ENCODE data around the gene KLK13.

Gene KLK13, protein sequence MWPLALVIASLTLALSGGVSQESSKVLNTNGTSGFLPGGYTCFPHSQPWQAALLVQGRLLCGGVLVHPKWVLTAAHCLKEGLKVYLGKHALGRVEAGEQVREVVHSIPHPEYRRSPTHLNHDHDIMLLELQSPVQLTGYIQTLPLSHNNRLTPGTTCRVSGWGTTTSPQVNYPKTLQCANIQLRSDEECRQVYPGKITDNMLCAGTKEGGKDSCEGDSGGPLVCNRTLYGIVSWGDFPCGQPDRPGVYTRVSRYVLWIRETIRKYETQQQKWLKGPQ

DNA sequence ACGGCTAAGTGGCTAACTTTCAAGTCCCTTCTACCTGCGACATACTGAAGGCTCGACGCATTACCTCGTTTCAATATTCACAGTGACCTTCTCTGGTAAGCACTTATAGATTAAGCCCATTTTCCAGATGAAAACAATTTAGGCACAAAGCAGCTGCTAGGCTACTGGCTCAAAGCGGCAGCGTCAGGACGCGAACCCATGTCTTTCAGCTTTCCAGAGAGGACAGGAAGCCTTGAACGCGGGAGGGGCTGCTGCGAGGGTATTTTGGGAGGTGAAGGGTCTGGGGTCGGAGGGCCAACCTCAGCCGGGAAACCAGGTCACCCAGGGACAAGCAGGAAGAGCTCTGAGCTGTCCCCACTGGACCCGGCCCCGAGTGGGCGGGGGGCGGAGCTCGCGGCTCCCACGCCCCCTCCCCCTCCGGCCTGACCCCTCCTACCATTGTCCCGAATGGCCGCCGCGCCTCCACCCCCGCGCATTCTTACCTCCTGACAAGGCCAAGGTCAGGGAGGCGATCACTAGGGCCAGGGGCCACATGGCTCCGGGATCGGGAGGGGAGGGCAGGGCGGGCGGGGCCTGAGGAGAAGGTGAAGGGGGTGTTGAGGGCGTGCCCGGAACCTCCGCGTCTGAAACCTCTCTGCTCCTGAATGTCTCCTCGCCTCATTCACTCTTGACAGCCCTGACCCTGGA is at the start of gene KLK13:
TSS of gene KLK13 (minus strand) at position 559 of the 687 bp plus-strand sequence. CDS start at position 534, 25 bp downstream.
- DNase-seq (ENCODE audit: low spot score): no peak

DNA sequence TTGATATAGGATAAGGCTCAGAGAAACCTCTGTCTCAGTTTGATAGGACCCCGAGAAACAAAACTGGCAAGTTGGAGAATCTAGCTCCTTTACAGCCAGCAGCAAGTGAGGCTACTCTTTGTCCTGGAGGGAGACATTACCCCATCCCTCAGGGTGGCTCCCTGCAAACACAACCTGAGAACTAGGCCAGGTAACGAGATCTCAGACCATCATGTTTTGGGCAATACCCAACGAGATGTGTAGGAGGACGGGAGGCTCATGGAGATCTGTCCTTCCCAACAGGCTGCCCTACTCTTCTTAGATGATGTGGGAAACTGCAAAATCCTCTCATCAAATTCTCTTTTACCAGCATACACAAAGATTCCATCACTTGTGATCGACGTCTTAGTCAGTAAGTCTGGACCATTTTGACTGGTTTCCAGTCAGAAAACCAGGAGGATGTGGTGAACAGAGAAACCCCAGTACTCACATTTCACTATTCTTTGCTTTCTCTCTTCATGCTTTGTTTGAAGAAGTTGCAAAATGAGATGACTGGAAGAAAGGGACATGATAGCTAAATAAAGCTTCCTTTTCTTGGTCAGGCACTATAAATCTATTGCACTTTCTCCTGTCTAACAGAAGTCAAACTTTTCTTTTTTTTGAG is 49.3 kb upstream of the KLK13 start:
- no peak for DNase-seq (ENCODE audit: low spot score)

DNA sequence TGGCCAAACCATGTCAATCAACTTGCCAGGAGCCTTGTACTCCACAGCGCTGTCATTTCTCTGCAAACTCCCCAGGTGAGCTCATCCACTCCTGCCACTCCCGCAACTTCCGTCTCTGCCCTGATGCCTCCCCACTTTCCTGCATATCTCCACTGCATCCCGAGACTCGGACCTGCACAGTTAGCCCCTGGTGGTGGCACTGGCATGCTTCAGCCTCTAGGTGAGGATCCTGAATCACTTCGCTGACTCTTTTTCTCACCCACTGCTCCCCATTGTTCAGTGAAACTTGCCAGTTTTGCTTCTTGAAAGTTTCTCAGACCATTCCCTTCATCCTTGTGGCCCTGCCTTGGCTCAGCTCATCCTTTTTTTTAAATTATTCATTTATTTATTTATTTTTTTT is 46.7 kb upstream of the KLK13 start:
- peak; percentile 36 for DNase-seq (ENCODE audit: low spot score)

GRCh38 chr19:51110666-51110971 is 45.7 kb upstream of the KLK13 start:
- no peak for DNase-seq (ENCODE audit: low spot score)

DNA sequence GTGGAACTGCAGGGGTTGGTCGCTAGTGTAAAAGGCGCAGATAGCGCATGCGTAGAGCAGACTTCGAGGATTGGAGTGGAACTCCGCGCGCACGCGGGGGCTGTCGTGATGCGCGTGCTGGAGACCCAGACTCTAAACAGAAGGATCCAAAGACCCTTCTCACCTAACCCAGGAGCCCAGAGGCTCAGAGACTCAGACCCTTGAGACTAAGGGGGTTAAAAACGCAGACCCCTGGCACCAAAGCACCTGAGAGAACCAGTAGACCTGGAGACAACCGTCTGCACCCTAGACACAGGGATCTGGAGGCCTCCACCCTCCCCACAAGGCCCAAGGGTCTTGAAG is 43.9 kb upstream of the KLK13 start:
- DNase-seq (ENCODE audit: low spot score): no peak

- peak; percentile 99 for DNase-seq (ENCODE audit: low spot score)
These were observed 43.3 kb upstream of the KLK13 start, which contains the start of gene CTU1 for GRCh38 chr19:51108066-51108804. CTU1 (minus strand) TSS chr19:51108409; CDS start chr19:51104569, 3,840 bp downstream.

DNA sequence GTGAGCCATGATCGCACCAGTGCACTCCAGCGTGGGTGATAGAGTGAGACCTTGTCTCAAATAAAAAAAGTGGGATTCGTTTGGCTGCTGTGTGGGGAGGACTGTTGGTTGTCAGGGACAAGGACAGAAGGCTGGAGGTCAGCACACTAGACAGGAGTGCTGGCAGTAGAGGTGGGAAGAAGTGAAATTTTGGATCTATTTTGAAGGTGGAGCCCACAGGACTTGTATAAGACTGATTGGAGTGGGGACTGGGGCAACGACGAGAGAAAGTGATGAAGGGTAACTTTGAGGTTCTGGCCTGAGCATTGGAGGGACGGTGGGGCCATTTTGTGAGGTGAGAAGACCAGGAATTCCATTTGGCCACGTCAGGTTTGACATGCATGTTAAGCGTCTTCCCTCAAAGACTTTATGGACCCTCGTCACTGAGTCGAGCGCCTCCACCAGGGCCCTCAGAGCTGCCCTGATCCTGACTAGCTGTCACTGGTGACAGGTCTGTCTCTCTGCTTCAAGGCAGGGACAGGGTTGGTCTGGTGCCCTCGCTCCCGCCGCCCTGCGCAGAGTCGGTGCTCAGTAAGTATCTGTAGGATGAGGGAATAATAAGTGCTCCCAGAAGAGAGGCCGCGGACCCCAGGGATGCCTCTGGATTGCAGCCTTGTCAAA is 42.6 kb upstream of the KLK13 start:
- DNase-seq (ENCODE audit: low spot score): peak; percentile 84

DNA sequence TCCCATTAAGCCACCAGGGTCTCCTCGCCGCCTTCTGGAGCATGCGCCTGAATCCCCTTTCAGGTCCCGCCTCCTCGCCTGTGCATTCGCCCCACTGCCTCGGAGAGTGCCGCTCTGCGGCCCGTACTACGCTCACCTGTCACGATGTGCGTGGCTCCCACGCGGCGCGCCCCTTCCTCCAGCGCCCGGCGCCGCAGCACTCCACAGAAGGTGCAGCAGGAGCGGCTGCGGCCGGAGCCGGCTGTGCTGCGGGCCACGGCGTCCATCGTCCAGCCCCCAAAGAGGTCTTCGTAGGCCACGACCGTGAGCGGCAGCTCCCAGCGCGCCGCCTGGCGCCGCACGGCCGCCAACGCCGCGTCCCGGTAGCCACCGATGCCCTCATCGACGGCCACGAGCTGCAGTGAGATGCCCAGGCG is 39.0 kb upstream of the KLK13 start:
- no peak for DNase-seq (ENCODE audit: low spot score)

GRCh38 chr19:51102991-51103390 is 38.1 kb upstream of the KLK13 start:
- peak; percentile 23 for DNase-seq (ENCODE audit: low spot score)

- no peak for DNase-seq (ENCODE audit: low spot score)
These were observed 36.4 kb upstream of the KLK13 start for GRCh38 chr19:51101171-51101865.

GRCh38 chr19:51100601-51101000 is 35.7 kb upstream of the KLK13 start:
- DNase-seq (ENCODE audit: low spot score): no peak

- DNase-seq (ENCODE audit: low spot score): no peak
These were observed 34.1 kb upstream of the KLK13 start for GRCh38 chr19:51099047-51099382.

- DNase-seq (ENCODE audit: low spot score): no peak
These were observed 33.6 kb upstream of the KLK13 start for GRCh38 chr19:51098365-51099046.

- DNase-seq (ENCODE audit: low spot score): no peak
These were observed 32.9 kb upstream of the KLK13 start for GRCh38 chr19:51097796-51098195.

DNA sequence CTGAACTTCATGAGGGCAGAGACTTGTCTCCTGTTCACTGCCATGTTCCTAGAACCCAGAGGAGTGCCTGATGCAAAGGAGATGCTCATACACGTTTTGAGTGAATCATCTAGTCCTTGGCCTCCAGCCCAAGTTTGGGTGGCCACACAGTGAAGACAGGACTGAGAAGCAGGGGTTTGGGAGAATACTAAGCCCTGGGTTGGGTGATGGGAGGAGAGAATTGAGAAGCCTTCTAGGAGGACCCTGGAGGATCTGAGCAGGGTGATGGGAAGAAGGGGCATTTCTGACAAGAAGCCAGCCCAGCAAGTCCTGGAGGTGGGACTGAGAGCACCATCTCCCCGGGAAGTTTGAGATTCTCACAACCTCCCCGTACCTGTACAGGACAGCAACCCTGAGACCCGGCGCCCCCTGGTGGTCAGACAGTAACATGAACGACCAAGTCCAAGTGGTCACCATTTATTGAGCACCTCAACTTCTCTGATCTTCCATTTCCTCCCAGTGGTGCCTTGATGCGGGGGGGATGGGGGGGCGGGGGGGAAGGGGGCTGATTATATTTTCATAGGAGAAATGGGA is 32.4 kb upstream of the KLK13 start:
- DNase-seq (ENCODE audit: low spot score): peak; percentile 60

GRCh38 chr19:51096473-51097165 is 31.7 kb upstream of the KLK13 start:
- no peak for DNase-seq (ENCODE audit: low spot score)

- no peak for DNase-seq (ENCODE audit: low spot score)
These were observed 29.9 kb upstream of the KLK13 start for GRCh38 chr19:51094696-51095279.

DNA sequence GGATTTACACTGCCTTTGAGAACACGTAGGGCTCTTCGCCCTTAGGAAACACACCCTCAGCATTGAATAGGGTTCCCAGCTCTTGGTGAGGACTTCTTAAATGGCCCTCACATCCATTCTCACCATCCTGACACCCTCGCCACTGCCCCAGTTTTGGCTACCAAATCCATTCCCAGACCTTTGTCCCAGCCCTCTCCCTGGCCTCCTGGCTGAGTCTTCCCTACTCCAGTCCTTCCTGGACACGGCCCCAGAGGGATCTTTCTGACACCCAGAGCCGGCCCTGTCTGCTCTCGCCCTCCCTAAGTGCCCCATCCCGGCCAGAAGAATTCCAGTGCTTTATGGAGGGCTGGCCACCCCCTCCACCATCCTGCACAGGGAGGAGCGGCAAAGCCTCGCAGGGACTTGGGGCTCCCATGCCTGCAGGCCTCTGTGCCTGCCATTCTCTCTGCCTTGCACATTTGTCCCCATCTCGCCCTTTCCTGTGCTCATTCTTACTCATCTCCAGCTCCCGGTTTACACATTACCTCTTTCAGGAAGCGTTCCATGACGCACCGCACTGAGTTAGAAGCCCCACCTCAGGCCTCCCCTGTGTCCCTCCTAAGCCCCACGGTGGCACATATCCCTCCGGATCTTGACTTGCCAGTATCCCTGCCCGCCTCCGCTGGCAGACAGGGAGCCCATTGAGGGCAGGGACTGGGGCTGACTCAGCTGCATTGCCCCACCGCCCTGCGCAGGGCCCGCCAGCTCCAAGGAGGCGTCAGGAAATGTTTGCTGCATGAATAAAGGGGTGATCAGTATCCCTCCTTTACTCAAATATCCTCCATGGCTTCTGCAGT is 28.8 kb upstream of the KLK13 start:
- no peak for DNase-seq (ENCODE audit: low spot score)

DNA sequence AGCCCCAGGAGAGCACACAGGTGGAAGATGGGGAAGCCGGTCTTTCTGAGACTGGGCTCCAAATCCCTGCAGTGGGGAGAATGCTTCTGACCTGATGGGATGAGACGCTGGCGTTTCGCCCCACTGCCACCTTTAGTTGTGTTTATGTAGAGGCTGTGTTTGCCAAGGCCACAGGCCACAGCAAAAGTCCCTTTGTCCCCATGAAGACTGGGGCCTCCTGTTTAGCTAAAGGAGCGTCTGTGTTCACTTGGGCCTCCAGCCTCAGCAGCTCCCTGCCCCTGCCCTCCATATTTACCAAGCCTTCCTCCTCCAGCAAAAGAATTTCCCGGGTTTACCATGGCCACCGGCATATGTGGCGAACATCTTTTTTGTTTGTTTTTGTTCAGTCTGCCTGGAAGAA is 28.2 kb upstream of the KLK13 start:
- no peak for DNase-seq (ENCODE audit: low spot score)
